ENCODE results near the gene ATF6. TPM values are rescaled to one million over a fixed set of nuclear protein-coding genes. Genes with fewer than 3 reads are reported as not detected.

The ATF6 gene
- total RNA-seq, 2 donors from 2014 or later: 25.5 to 26.4 TPM

DNA sequence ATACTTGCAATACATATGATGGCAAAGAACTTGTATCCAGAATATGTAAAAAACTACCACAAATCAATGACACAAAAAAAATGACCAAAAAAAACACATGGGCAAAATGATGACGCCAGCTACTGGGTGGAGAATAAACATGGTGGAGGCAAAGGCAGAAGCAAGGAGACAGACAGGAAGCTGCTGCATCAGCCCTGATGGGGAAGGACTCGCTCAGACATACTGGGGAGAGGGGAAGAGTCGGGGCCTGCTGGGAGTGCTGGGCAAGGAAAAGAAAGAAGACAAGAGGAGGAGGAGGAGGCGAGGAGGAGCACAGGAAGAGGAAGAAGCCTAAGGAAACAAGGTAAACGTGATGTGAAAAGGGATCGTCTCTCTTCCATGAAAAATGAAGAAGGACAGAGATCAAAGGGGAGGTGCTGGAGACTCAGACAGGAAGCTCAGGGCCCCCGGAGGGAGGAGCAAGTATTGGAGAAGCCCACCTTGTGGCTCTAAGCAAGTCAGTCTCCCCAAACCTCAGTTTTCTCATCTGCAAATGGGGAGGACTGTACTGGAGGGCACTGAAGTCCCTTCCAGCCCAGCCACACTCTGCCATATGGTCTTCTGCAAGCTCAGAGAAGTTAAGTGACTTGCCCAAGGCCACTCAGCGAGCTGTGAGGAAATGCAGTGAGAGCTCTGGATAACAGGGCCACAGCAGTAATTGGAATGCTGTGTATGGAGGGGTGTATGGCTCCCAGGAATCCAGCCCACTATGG, 233.4 kb downstream of the ATF6 start:
- Mint-ChIP-seq H3K27ac (no peak overlapping the region), H3K27me3 (peaks cover 4 to 7% of the 10 kb centered on the region in 2 donors), H3K4me1 (ENCODE audit: low read depth in 2 of 2) (no peaks in the 10 kb centered on the region), H3K4me3 (no peak overlapping the region), H3K36me3 (no peaks in the 10 kb centered on the region), H3K9me3 (no peaks in the 10 kb centered on the region)
- no peak for ATAC-seq
- no peak for DNase-seq (ENCODE audit: low spot score)

DNA sequence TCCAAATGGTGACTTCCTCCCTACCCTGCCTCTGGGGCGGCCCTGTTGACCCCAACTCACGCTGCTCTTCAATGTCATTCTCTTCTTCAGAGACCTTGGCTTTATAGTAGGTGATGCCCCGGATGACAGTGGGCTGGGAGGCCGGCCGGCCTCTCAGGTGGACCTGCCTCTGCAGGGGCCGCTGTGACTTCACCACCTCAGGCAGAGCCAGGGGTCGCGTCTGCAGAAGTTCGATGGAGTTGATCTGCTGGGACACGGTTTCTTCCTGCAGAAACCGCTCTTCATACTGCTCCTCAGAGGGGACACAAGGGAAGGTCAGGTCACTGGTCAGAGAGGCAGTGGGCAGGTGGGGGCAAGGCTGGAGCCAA, 233.9 kb downstream of the ATF6 start:
- ATAC-seq: no peak
- H3K36me3 Mint-ChIP-seq: no peaks in the 10 kb centered on the region
- H3K4me1 Mint-ChIP-seq (ENCODE audit: low read depth in 2 of 2): no peaks in the 10 kb centered on the region
- H3K9me3 Mint-ChIP-seq: no peaks in the 10 kb centered on the region
- no peak overlapping the region for H3K4me3 Mint-ChIP-seq
- H3K27ac Mint-ChIP-seq: no peak overlapping the region
- no peak for DNase-seq (ENCODE audit: low spot score)
- H3K27me3 Mint-ChIP-seq: peaks cover 10 to 12% of the 10 kb centered on the region in 2 donors

DNA sequence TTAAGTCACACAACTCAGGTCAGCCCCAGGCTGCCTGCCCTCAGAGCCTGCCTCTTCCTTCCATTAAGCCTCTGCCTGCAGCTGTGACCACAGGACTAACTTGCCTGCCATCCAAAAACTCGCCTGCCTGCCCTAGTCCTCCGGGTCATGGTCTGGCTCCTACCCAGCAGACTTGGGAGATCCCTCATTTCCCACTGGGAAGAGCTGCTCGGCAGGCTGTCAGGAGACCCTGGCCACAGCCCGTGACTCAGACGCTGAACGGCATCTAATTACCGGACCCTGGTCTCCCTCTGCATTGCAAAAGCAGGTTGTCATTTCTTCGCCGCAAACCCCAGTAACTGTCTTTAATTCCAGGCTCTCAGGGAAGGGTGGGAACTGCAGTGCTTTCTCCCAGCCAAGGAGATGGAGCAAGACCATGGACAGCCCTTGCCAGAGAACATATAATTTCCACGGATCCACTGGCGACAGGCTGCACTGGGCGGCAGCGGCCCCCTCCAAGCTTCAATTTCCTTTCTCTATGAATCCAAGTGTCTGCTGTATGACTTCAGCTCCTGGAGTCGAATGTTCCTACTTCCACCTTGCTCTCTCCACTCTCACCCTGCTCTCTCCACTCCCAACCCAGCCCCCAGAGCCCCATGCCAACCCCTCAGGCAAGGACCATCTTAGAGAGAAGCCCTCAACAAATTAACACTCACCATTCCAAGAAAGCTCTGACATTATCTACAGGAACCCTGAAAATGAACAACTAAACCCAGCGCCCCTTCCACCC, 237.1 kb downstream of the ATF6 start:
- Mint-ChIP-seq H3K4me1 (ENCODE audit: low read depth in 2 of 2) (no peaks in the 10 kb centered on the region), H3K36me3 (no peaks in the 10 kb centered on the region), H3K4me3 (no peak overlapping the region), H3K27me3 (peaks cover 16 to 24% of the 10 kb centered on the region in 2 donors), H3K27ac (no peak overlapping the region), H3K9me3 (no peaks in the 10 kb centered on the region)
- DNase-seq (ENCODE audit: low spot score) (no peak), ATAC-seq (no peak)

DNA sequence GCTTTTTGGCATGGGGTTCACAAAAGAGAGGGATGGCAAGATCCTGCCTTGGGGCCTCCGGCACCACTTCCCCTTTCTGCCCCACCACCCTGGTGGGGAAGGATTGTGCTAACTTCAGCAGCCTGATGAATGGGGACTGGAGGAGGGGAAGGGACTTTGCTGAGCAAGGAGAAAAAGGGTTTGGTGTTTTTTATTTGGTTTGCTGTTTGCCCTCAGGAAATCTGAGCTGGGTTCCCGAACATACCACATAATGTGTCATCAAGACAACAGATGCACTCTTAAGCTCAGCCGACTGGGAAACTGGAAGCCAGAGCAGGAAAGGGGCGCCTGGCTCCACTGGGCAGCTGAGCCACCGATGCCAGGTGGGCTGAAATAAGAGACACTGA, 237.7 kb downstream of the ATF6 start:
- no peak overlapping the region for H3K27ac Mint-ChIP-seq
- ATAC-seq (no peak), DNase-seq (ENCODE audit: low spot score) (no peak)
- H3K4me1 Mint-ChIP-seq (ENCODE audit: low read depth in 2 of 2): no peaks in the 10 kb centered on the region
- H3K27me3 Mint-ChIP-seq: peaks cover 16 to 24% of the 10 kb centered on the region in 2 donors
- no peaks in the 10 kb centered on the region for H3K9me3 Mint-ChIP-seq
- no peak overlapping the region for H3K4me3 Mint-ChIP-seq
- no peaks in the 10 kb centered on the region for H3K36me3 Mint-ChIP-seq

DNA sequence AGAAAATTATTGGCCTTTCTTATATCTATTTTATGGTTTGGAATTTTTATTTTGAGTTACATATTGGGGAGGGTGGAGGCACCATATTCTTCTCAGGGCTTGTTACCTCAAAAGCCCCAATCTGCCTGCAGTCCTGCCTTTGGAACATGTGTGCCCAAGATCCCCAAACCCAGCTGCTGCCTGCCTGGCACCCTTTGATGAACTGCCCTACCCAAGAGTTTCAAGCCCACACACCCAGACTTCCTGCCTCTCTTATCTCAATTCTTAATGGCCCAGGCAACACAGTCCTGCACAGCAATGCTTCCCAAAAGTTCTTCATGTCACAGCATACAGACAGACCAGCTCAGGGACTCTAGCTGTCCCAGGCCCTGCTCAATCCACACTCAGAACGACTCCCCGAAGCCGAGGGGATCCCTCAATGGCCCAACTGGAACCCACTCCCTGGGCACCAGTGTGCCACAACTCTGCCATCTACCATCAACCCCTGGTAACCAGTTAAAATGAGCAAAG, 238.4 kb downstream of the ATF6 start:
- H3K4me1 Mint-ChIP-seq (ENCODE audit: low read depth in 2 of 2): no peaks in the 10 kb centered on the region
- no peaks in the 10 kb centered on the region for H3K36me3 Mint-ChIP-seq
- DNase-seq (ENCODE audit: low spot score) (no peak), ATAC-seq (no peak)
- no peak overlapping the region for H3K27ac Mint-ChIP-seq
- peaks cover 16 to 24% of the 10 kb centered on the region in 2 donors for H3K27me3 Mint-ChIP-seq
- no peak overlapping the region for H3K4me3 Mint-ChIP-seq
- H3K9me3 Mint-ChIP-seq: no peaks in the 10 kb centered on the region

DNA sequence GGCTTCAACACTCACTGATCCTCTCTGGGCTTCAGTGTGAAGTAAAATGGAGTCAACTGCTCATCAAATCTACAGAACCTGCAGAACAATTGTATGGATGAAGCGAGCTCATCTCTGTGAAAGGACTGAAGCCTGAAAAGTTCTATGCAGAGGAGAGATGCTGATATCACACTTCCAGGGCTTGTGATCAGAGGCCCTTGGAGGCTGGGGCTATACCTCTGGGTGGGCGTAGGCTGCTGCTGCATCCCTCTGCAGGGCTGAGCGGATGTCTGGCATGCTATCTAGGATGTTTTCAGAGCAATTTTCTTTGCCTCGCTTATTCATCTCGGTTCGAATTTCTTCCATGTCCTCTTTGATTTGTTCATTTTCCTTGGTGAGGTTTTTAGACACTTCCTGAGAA, 240.0 kb downstream of the ATF6 start:
- Mint-ChIP-seq H3K27ac (no peak overlapping the region), H3K9me3 (no peaks in the 10 kb centered on the region), H3K4me1 (ENCODE audit: low read depth in 2 of 2) (no peaks in the 10 kb centered on the region), H3K4me3 (no peak overlapping the region), H3K36me3 (no peaks in the 10 kb centered on the region), H3K27me3 (peaks cover 19 to 35% of the 10 kb centered on the region in 2 donors)
- ATAC-seq (no peak), DNase-seq (ENCODE audit: low spot score) (no peak)

DNA sequence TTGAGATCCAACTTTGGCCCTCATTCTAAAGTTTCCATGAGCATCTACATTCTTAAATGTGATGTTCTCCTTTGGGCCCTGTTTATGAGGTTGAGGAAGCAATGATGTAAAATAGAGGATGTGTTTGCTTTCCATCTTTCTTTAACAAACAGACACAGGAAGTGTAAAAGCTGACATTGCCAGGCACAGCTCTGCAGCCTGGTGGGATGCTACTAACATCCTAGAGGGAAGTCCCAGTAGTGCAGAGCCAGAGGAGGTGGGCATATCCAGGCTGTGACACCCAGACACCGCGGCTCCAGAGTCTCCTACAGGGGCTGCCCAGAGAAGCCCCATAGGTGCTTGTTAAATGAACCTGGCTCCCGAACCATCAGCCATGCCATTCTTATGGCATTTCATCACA, 241.3 kb downstream of the ATF6 start:
- ATAC-seq (no peak), DNase-seq (ENCODE audit: low spot score) (no peak)
- Mint-ChIP-seq H3K27ac (no peak overlapping the region), H3K27me3 (peaks cover 19 to 35% of the 10 kb centered on the region in 2 donors), H3K4me1 (ENCODE audit: low read depth in 2 of 2) (no peaks in the 10 kb centered on the region), H3K4me3 (no peak overlapping the region), H3K9me3 (no peaks in the 10 kb centered on the region), H3K36me3 (no peaks in the 10 kb centered on the region)

DNA sequence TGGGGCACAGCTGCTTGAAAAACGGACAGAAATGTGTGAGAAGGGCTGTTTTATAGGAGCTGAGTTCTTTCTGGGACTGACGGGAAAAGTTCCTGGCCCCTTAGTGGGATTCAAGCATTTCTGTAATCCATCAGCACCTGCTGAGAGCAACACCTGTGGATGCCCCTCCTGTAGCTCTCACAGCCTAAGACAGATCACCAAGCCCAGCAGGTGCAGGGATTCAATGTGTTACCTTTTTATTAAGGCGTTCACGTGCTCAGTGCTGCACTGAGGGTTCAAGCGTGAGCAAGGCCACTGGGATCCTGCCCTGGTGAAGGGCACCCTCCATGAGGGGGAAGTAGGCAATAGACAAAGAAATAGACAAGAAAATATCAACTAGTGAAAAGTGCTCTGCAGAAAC, 242.7 kb downstream of the ATF6 start:
- ATAC-seq (no peak), DNase-seq (ENCODE audit: low spot score) (no peak)
- no peak overlapping the region for H3K4me3 Mint-ChIP-seq
- no peaks in the 10 kb centered on the region for H3K4me1 Mint-ChIP-seq (ENCODE audit: low read depth in 2 of 2)
- H3K27me3 Mint-ChIP-seq: peaks cover 18 to 38% of the 10 kb centered on the region in 2 donors
- no peaks in the 10 kb centered on the region for H3K36me3 Mint-ChIP-seq
- H3K9me3 Mint-ChIP-seq: no peaks in the 10 kb centered on the region
- H3K27ac Mint-ChIP-seq: no peak overlapping the region

DNA sequence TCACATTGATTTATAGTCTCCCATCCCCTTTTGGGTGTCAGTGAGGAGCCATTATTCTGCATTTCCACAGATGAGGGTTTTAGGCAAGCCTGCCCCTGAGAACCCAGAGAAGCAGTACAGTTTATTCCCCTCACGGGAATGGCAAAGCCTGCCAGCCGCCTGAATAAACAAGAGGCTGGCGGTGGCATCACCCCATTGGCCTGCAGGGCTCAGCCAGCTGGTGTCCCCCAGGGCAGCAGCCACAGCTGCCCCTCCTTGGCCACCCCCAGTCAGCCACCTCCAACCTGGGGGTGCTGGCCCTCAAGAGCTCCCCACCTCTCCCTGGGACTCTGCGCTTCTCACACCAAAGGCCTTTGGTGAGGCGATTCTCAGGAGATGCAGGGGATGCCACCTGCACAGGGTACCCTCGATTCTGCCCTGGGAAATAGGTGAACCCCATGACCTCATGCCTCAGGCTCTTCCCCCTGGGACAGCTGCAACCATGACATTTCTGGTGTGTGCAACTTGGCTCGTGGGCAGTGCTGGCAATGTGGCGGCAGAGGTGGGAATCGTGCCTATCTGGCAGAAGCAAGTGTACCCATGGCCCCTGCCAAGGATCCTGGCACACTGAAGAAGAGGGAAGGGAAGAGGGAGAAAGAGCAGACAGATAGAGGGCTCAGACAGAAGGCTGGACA, 243.5 kb downstream of the ATF6 start:
- no peaks in the 10 kb centered on the region for H3K36me3 Mint-ChIP-seq
- ATAC-seq (peak in 1 of 2 donors; percentile 18), DNase-seq (ENCODE audit: low spot score) (no peak)
- no peaks in the 10 kb centered on the region for H3K4me1 Mint-ChIP-seq (ENCODE audit: low read depth in 2 of 2)
- no peak overlapping the region for H3K4me3 Mint-ChIP-seq
- H3K27ac Mint-ChIP-seq: no peak overlapping the region
- peaks cover 17 to 45% of the 10 kb centered on the region in 2 donors for H3K27me3 Mint-ChIP-seq
- no peaks in the 10 kb centered on the region for H3K9me3 Mint-ChIP-seq

DNA sequence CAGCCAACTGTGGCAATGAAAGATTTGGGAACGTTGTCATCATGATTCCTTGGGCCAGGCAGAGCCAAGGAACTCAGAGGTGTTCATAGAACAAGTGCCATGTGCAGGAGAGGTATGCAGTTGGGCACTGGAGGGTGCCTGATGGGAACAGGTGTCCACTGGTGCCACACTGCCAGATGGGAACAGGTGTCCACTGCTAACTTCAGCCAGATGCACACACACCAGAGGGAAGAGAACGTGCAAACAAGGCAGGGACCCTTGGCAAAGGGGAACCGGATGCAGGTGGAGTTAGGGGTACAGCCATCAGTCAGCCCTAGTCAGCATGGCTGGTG, 244.0 kb downstream of the ATF6 start:
- DNase-seq (ENCODE audit: low spot score): no peak
- peak in 1 of 2 donors; percentile 29 for ATAC-seq
- no peaks in the 10 kb centered on the region for H3K9me3 Mint-ChIP-seq
- H3K36me3 Mint-ChIP-seq: no peaks in the 10 kb centered on the region
- H3K4me3 Mint-ChIP-seq: no peak overlapping the region
- no peaks in the 10 kb centered on the region for H3K4me1 Mint-ChIP-seq (ENCODE audit: low read depth in 2 of 2)
- H3K27me3 Mint-ChIP-seq: peaks cover 12 to 40% of the 10 kb centered on the region in 2 donors
- no peak overlapping the region for H3K27ac Mint-ChIP-seq

DNA sequence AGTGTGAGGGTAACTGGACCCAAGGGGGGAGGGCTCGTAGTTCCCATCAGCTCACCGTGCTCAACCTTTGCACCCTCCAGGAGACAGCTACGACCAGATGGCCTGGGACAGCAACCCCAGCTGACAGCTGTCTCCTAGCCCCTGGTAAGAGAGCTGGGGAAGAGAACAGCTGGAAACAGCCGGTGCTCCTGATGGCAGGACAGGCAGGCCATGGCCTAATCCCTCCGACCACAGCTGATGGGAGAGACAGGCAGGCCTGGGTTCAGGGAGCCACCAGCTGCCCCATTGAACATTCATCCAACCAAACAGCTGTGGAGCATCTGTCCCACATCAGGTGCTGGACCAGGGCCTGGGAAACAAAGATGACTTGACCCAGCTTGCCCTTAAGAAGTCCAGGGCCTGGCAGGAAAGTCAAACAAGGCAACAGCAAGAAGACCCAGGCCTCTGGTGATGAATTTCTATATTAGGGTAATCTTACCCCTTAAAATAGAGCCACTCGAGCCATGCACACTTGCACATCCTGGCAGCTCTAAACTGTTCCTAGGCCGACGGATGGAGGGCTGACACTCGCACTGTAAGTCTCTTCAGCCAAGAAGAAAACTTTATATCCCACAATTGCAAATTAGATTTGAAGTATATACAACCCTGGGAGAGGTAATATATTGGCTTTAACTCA, 245.4 kb downstream of the ATF6 start:
- Mint-ChIP-seq H3K27ac (no peak overlapping the region), H3K4me1 (ENCODE audit: low read depth in 2 of 2) (no peaks in the 10 kb centered on the region), H3K4me3 (no peak overlapping the region), H3K9me3 (no peaks in the 10 kb centered on the region), H3K27me3 (peaks cover 13 to 48% of the 10 kb centered on the region in 2 donors), H3K36me3 (no peaks in the 10 kb centered on the region)
- no peak for ATAC-seq
- no peak for DNase-seq (ENCODE audit: low spot score)

DNA sequence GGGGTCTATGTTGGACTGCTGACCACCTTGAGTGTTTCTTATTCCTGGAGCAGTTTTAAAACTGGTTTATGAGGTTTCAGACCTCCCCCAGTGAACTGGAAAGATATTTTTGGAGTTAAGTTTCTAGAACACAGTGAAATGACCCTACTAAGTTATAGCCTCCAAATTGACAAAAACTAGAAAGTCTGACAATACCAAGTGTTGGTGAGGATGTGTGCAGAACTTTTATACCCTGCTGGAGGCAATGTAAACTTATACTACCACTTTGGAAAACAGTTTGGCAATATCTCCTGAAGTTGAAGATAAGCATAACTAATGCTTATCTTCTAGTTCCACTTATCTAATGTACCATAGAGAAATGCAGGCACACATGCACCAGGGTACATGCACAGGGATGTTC, 247.2 kb downstream of the ATF6 start:
- ATAC-seq (no peak), DNase-seq (ENCODE audit: low spot score) (no peak)
- Mint-ChIP-seq H3K4me3 (no peak overlapping the region), H3K36me3 (no peaks in the 10 kb centered on the region), H3K9me3 (no peaks in the 10 kb centered on the region), H3K27me3 (peaks cover 9 to 56% of the 10 kb centered on the region in 2 donors), H3K27ac (no peak overlapping the region), H3K4me1 (ENCODE audit: low read depth in 2 of 2) (no peaks in the 10 kb centered on the region)
